Lower lobe of right lung (tissue), 2 donors: Measurements from ENCODE around the gene RAC3. TPM values are rescaled to one million over a fixed set of nuclear protein-coding genes. Genes with fewer than 3 reads are reported as not detected.
"Not testable (repeated sequence)": the region's sequence is repeated elsewhere in the genome, so short reads cannot be mapped to it uniquely, and the experiment has no call there.

ENCODE experiments used
- ATAC-seq, 2 donors: fragments of 200-7000 bp; cut with Tn5 transposase; one replicate each; pipeline ENCODE4 v1.9.1; 2020 to 2022; ENCODE audit warnings: mild to moderate bottlenecking in 2 of 2, moderate library complexity in 2 of 2
- DNase-seq: peaks from one replicate; pipeline ENCODE4 v3.0.0-alpha.2; 2020
- H3K27ac ChIP-seq: fragments of 200-600 bp; one replicate; pipeline ENCODE4 v1.8.0; 2022
- H3K27me3 ChIP-seq: fragments of 200-600 bp; one replicate; pipeline ENCODE4 v1.8.0; 2022; ENCODE audit warnings: low read depth
- H3K36me3 ChIP-seq: fragments of 200-600 bp; one replicate; pipeline ENCODE4 v1.8.0; 2022; ENCODE audit warnings: mild to moderate bottlenecking
- H3K4me1 ChIP-seq: fragments of 200-600 bp; one replicate; pipeline ENCODE4 v1.8.0; 2022
- H3K4me3 ChIP-seq: fragments of 200-600 bp; one replicate; pipeline ENCODE4 v1.8.0; 2022; ENCODE audit warnings: mild to moderate bottlenecking
- H3K9me3 ChIP-seq: fragments of 200-600 bp; one replicate; pipeline ENCODE4 v1.8.0; 2022
- intact Hi-C: fragments of 100-400 bp; cut with DNase I; formaldehyde crosslinking; loops from one replicate; pipeline ENCODE4 v1.11.0; 2022
- total RNA-seq: library from RNA; stranded (reverse); fragmentation: NEBNext Ultra II Directional; extraction: Animal tissue kit (Norgen Biotek cat#: 25700); gene quantifications from one replicate; pipeline ENCODE4 v1.2.1, GENCODE V29; 2021
- TF ChIP-seq, protein P1 (sequence below): fragments of 200-600 bp; IDR thresholded peaks from one replicate; pipeline ENCODE4 v1.8.0; 2022; ENCODE audit warnings: antibody characterized with exemption, mild to moderate bottlenecking
- donor health status: DM: no; HTN: yes; CAD: no; lungs with severe emphysema.

Gene RAC3
- total RNA-seq, 1 donor from 2014 or later = 2.8 TPM

DNA sequence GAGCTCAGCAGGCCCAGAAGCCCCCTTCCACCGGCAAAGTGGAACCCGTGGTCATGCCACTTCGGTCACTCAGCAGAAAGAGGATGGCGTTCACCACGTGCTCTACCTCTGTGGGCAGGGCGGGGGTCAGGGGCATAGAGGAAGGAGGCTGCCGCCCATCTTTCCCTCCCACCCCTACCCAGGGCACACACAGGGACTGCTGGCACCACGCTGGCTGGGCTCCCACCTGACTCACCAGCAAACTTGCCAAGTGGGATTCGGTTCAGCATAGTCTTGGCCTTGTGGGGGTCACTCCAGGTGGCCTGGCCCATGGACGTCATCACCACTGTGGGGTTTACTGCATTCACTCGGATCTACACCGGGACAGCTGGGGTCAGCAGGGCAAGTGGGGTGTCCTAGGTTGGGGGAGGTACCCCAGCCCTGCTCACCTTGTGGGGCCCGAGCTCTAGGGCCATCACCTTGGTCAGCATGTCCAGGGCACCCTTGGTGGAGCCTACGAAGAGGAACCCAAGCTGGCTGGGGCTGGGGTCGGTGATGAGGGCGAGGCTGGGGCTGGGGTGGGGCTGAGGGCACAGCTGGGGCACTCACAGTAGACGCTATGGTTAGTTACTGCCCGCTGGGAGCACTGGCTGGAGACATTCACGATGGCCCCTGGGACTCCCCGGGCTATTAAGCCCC lies 4.6 kb downstream of the RAC3 start:
- Histone ChIP-seq H3K4me1 (peaks cover 34% of the 10 kb centered on the region), H3K36me3 (no peaks in the 10 kb centered on the region), H3K9me3 (no peaks in the 10 kb centered on the region), H3K4me3 (peak overlapping the region; percentile 76), H3K27me3 (peaks cover 8% of the 10 kb centered on the region), H3K27ac (peak overlapping the region; percentile 97)
- TF ChIP-seq, protein P1, sequence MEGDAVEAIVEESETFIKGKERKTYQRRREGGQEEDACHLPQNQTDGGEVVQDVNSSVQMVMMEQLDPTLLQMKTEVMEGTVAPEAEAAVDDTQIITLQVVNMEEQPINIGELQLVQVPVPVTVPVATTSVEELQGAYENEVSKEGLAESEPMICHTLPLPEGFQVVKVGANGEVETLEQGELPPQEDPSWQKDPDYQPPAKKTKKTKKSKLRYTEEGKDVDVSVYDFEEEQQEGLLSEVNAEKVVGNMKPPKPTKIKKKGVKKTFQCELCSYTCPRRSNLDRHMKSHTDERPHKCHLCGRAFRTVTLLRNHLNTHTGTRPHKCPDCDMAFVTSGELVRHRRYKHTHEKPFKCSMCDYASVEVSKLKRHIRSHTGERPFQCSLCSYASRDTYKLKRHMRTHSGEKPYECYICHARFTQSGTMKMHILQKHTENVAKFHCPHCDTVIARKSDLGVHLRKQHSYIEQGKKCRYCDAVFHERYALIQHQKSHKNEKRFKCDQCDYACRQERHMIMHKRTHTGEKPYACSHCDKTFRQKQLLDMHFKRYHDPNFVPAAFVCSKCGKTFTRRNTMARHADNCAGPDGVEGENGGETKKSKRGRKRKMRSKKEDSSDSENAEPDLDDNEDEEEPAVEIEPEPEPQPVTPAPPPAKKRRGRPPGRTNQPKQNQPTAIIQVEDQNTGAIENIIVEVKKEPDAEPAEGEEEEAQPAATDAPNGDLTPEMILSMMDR = no peak
- DNase-seq = no peak
- intact Hi-C loops = no loop called here
- ATAC-seq = no peak

DNA sequence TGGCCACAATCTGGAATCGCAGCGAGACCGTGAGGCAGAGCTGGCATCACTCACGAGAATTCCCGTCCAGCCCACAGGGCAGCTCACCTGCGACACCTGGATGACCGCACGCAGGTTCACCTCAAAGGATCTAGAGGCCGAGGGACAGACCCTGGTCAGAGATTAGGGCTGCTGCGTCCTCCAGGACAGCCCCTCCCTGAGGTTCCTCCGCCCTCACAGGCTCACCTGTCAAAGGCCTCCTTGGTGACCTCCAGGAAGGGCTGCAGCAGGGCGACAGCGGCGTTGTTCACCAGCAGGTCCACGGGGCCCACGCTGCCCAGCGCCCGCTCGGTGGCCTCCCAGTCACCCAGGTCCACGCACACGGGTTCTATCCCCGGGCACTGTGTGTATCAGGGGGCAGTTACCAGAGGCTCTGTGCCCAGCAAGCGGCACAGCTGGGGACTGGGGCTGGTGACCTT lies 5.2 kb downstream of the RAC3 start:
- H3K27me3 ChIP-seq = peaks cover 8% of the 10 kb centered on the region
- intact Hi-C loops = no loop called here
- H3K4me3 ChIP-seq = peak overlapping the region; percentile 76
- peak overlapping the region; percentile 97 for H3K27ac ChIP-seq
- no peaks in the 10 kb centered on the region for H3K36me3 ChIP-seq
- no peaks in the 10 kb centered on the region for H3K9me3 ChIP-seq
- TF ChIP-seq, protein P1 = no peak
- DNase-seq (no peak), ATAC-seq (peak in 1 of 2 donors; percentile 2)
- H3K4me1 ChIP-seq = peaks cover 34% of the 10 kb centered on the region

DNA sequence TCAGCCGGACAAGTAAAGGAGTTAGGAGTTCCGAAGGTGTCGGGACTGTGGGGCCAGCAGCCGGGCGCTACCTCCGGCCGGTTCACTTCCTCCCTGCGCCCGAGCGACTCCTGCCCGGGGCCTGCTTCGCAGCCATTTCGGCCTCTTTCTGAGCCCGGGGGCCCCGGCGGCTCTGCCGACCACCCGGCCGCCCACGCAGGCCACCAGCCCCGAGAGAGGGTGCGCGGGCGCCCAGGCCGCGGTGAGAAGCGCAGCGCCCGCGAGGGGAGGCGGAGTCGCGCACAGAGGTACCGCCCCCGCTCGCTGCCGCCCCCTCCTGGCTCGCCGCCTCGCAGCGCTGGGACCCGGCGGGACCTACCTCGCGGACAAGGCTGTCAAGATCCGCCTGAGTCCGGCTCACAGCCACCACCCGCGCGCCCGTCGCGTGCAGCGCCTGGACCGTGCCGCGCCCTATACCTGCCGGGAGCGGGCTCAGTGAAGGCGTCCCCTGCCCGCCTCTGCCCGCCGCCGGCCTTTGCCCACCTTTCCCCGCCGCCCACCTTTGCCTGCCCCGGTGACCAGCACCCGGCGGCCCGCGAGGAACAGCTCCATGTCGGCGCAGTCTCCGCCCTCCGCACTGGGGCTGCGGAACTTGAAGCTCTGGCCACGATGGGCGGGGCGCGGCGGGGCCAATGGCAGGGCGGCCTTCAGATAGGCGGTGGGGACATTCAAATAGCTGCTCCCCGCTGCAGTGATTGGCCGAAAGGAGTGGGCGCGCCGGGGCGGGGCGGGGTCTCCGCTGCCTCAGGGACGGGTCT lies 5.8 kb downstream of the RAC3 start, which contains the start of gene DCXR:
DCXR (minus strand) TSS at position 606 of the 797 bp plus-strand sequence; CDS start at position 591, 15 bp downstream.
- intact Hi-C loops = no loop called here
- no peaks in the 10 kb centered on the region for H3K9me3 ChIP-seq
- TF ChIP-seq, protein P1 = peak; percentile 83

DNA sequence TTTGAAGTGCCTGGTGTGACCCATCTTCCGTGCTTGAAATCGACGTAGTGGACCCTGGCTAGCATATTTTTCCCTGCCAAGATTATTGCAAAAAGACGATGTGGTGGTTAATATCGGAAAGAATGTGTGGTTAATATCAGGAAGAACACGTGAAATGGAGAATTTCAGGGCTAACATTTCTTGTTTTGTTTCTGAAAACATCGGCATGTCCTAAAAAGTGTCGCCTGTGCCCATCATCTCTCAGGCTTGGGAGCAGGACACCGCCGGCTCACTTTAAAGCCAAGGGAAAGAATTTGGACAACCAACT lies 6.4 kb downstream of the RAC3 start:
- Histone ChIP-seq H3K4me1 (peaks cover 27% of the 10 kb centered on the region), H3K36me3 (no peaks in the 10 kb centered on the region), H3K4me3 (peak overlapping the region; percentile 76), H3K27me3 (no peaks in the 10 kb centered on the region), H3K9me3 (no peaks in the 10 kb centered on the region), H3K27ac (peak overlapping the region; percentile 97)
- no peak for DNase-seq
- TF ChIP-seq, protein P1 = no peak
- ATAC-seq = no peak
- intact Hi-C loops = no loop called here

More for the DNA sequence above, 5.8 kb downstream of the RAC3 start, which contains the start of gene DCXR:
- ATAC-seq (peak; percentile 97 to 98), DNase-seq (peak; percentile 98)
- peak within 1 kb of the TSS; percentile 97 for H3K27ac ChIP-seq
- peaks cover 4% of the 10 kb centered on the region for H3K27me3 ChIP-seq
- no peaks in the 10 kb centered on the region for H3K36me3 ChIP-seq
- H3K4me3 ChIP-seq = peak within 1 kb of the TSS; percentile 76
- peaks cover 29% of the 10 kb centered on the region for H3K4me1 ChIP-seq

DNA sequence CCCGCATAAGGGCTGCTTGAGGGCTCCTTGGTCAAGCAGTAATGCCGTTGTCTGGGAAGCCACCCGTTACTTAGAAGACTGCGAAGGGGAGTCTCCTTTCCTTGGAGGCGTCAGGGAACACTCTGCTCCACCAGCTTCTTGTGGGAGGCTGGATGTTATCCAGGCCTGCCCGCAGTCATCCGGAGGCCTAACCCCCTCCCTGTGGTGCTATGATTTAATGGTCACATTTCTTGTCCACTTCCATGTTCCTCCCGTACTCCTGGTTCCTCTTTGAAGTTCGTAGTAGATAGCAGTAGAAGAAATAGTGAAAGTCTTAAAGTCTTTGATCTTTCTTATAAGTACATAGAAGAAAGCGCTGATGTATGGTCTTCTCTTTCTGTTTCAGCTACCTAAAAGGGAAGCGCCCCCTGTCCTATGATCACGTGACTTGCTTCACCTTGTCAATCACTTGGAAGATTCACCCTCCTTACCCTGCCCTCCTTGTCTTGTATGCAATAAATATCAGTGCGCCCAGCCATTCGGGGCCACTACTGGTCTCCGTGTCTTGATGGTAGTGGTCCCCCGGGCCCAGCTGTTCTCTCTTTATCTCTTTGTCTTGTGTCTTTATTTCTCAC lies 7.4 kb downstream of the RAC3 start:
- intact Hi-C loops, DNase-seq, H3K27ac ChIP-seq, H3K4me3 ChIP-seq, ATAC-seq, H3K36me3 ChIP-seq, H3K9me3 ChIP-seq, H3K27me3 ChIP-seq: not testable (repeated sequence)
- H3K4me1 ChIP-seq = peaks cover 27% of the 10 kb centered on the region
